ENCODE data around the gene TICRR.

- TF ChIP-seq POLR2AphosphoS5 (IDR thresholded peaks at IDR 0.05; ENCODE audit: insufficient read depth in 1 of 2, low read depth in 1 of 2) (no peak), POLR2A (IDR thresholded peaks at IDR 0.05) (no peak)
- TF ChIP-seq, protein P1, sequence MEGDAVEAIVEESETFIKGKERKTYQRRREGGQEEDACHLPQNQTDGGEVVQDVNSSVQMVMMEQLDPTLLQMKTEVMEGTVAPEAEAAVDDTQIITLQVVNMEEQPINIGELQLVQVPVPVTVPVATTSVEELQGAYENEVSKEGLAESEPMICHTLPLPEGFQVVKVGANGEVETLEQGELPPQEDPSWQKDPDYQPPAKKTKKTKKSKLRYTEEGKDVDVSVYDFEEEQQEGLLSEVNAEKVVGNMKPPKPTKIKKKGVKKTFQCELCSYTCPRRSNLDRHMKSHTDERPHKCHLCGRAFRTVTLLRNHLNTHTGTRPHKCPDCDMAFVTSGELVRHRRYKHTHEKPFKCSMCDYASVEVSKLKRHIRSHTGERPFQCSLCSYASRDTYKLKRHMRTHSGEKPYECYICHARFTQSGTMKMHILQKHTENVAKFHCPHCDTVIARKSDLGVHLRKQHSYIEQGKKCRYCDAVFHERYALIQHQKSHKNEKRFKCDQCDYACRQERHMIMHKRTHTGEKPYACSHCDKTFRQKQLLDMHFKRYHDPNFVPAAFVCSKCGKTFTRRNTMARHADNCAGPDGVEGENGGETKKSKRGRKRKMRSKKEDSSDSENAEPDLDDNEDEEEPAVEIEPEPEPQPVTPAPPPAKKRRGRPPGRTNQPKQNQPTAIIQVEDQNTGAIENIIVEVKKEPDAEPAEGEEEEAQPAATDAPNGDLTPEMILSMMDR (IDR thresholded peaks at IDR 0.05) = no peak
Measured at GRCh38 chr15:89670971-89671560, 95.8 kb downstream of the TICRR start.

All from vagina (tissue), 2 donors.